GM12878 (cell line): ENCODE data around the gene NUP62. TPM values are rescaled to one million over a fixed set of nuclear protein-coding genes. Genes with fewer than 3 reads are reported as not detected.

Experiments
- ATAC-seq: fragments of 200-7000 bp; cut with Tn5 transposase; 3 replicates; pipeline ENCODE4 v1.9.1; 2020; ENCODE audit warnings: mild to moderate bottlenecking, moderate library complexity
- BruUV-seq: library from RNA; stranded (reverse); fragments of 400-500 nt; replicated peaks from 2 replicates; lab custom pipeline; 2021; lab: Mats Ljungman, UMichigan
- CTCF ChIA-PET: fragments of 300-600 bp; sonication (Branson Sonifier 250); formaldehyde crosslinking; extraction: SDS; loops from one replicate; lab custom pipeline; 2021; ENCODE audit warnings: inconsistent platforms; lab: Yijun Ruan, JAX
- POLR2A ChIA-PET: fragments of 350-600 bp; formaldehyde crosslinking; extraction: SDS; loops from one replicate; lab custom pipeline; 2021; ENCODE audit warnings: inconsistent platforms; lab: Charles Lee
- RAD21 ChIA-PET: fragments of 300-600 bp; sonication (Branson Sonifier 250); formaldehyde crosslinking; loops from one replicate; lab custom pipeline; 2023; ENCODE audit warnings: antibody characterized with exemption; ENCODE audit not compliant: unreplicated experiment; lab: Charles Lee
- SMC1A ChIA-PET: fragments of 300-600 bp; sonication (Branson Sonifier 250); formaldehyde crosslinking; loops from one replicate; lab custom pipeline; 2023; ENCODE audit not compliant: unreplicated experiment, uncharacterized antibody; lab: Charles Lee
- DNase-seq: peaks from one replicate; pipeline ENCODE4 v3.0.0-alpha.2; 2011; ENCODE audit warnings: low read depth, low spot score
- FAIRE-seq: peaks from 3 replicates; lab custom pipeline; 2011; peaks lifted over from hg19 to GRCh38; lab: Jason Lieb, UNC
- H2AFZ ChIP-seq: 2 replicates; pipeline ENCODE4 v1.6.0; 2011; ENCODE audit warnings: low read depth, low read length, control low read depth; ENCODE audit not compliant: control insufficient read depth
- H3K27ac ChIP-seq: 2 replicates; pipeline ENCODE4 v1.5.1; 2011; ENCODE audit warnings: control low read depth; ENCODE audit not compliant: control insufficient read depth, insufficient read depth
- H3K27me3 ChIP-seq, 2 experiments: replicated peaks in 1 of 2; 2 replicates each; pipeline versions ENCODE4 v1.6.0 to v1.6.1; 2011; ENCODE audit warnings: low read length in 1 of 2; ENCODE audit not compliant: control insufficient read depth in 2 of 2, insufficient read depth in 2 of 2
- H3K36me3 ChIP-seq, 2 experiments: 2 replicates each; pipeline ENCODE4 v1.5.1; 2011; ENCODE audit warnings: low read length in 1 of 2; ENCODE audit not compliant: control insufficient read depth in 2 of 2, insufficient read depth in 2 of 2
- H3K4me1 ChIP-seq: 2 replicates; pipeline ENCODE4 v1.6.1; 2011; ENCODE audit warnings: mild to moderate bottlenecking, low read length, moderate library complexity, mixed read lengths; ENCODE audit not compliant: control insufficient read depth, insufficient read depth
- H3K4me2 ChIP-seq: 2 replicates; pipeline ENCODE4 v1.6.0; 2011; ENCODE audit warnings: control low read depth; ENCODE audit not compliant: control insufficient read depth, insufficient read depth
- H3K4me3 ChIP-seq: fragments of 200-600 bp; sonication (generic); 2 replicates; pipeline ENCODE4 v1.5.1; 2016
- H3K79me2 ChIP-seq: 2 replicates; pipeline ENCODE4 v1.6.0; 2011; ENCODE audit warnings: low read length; ENCODE audit not compliant: control insufficient read depth, insufficient read depth
- H3K9ac ChIP-seq: 2 replicates; pipeline ENCODE4 v1.8.0; 2011; ENCODE audit warnings: low read length, control low read depth, mixed read lengths; ENCODE audit not compliant: control insufficient read depth, insufficient read depth
- H3K9me3 ChIP-seq: replicated peaks from 3 replicates; pipeline ENCODE4 v1.5.1; 2011; ENCODE audit warnings: mild to moderate bottlenecking, low read length; ENCODE audit not compliant: control insufficient read depth, insufficient read depth
- H4K20me1 ChIP-seq: 2 replicates; pipeline ENCODE4 v1.6.0; 2011; ENCODE audit not compliant: control insufficient read depth, insufficient read depth
- CEBPB ChIP-seq, 2 experiments: fragments of 150-350 bp in 1 of 2; IDR thresholded peaks; 2 replicates each; pipeline ENCODE4 v1.6.1; 2012 to 2014; ENCODE audit warnings: low read depth in 2 of 2, low read length in 2 of 2, borderline replicate concordance in 1 of 2, inconsistent platforms in 1 of 2
- CHD1 ChIP-seq: IDR thresholded peaks from 2 replicates; pipeline ENCODE4 v1.6.1; 2012; ENCODE audit warnings: low read depth, low read length, improper control_type of control experiment
- CREM ChIP-seq: IDR thresholded peaks from 2 replicates; pipeline ENCODE4 v1.6.1; 2014; ENCODE audit warnings: antibody characterized with exemption, low read depth
- EED ChIP-seq: sonication (generic); IDR thresholded peaks from 2 replicates; pipeline ENCODE4 v1.6.1; 2016; ENCODE audit warnings: antibody characterized with exemption, low read depth
- EGR1 ChIP-seq, 2 experiments: IDR thresholded peaks; 1 replicate in 1 of 2; 2 replicates in 1 of 2; pipeline ENCODE4 v1.6.1; 2011 to 2012; ENCODE audit warnings: low read depth in 2 of 2, low read length in 2 of 2, borderline replicate concordance in 1 of 2, mild to moderate bottlenecking in 1 of 2, moderate library complexity in 1 of 2
- EP300 ChIP-seq, 2 experiments: fragments of 150-350 bp in 1 of 2; IDR thresholded peaks; 2 replicates each; pipeline ENCODE4 v1.6.1; 2011 to 2012; ENCODE audit warnings: low read depth in 2 of 2, low read length in 2 of 2, borderline replicate concordance in 1 of 2, improper control_type of control experiment in 1 of 2, inconsistent platforms in 1 of 2; ENCODE audit not compliant: control insufficient read depth in 1 of 2
- ETV6 ChIP-seq, 2 experiments: fragments of 450-650 bp in 1 of 2; IDR thresholded peaks in 1 of 2; conservative IDR thresholded peaks in 1 of 2; 2 replicates each; pipeline ENCODE4 v1.6.1; 2014; ENCODE audit warnings: antibody characterized with exemption in 1 of 2, borderline replicate concordance in 1 of 2, low read depth in 1 of 2, mild to moderate bottlenecking in 1 of 2, moderate library complexity in 1 of 2
- FOS ChIP-seq: IDR thresholded peaks from 3 replicates; pipeline ENCODE4 v1.6.1; 2011; ENCODE audit warnings: borderline replicate concordance; ENCODE audit not compliant: insufficient read length; ENCODE audit errors: extremely low read depth
- FOXK2 ChIP-seq: fragments of 450-650 bp; IDR thresholded peaks from 2 replicates; pipeline ENCODE4 v1.6.1; 2017; ENCODE audit warnings: mild to moderate bottlenecking, moderate library complexity
- HCFC1 ChIP-seq: fragments of 150-350 bp; IDR thresholded peaks from 2 replicates; pipeline ENCODE4 v1.6.1; 2014; ENCODE audit warnings: low read length
- HDAC2 ChIP-seq: fragments of 200-600 bp; sonication (generic); IDR thresholded peaks from 2 replicates; pipeline ENCODE4 v1.6.1; 2017
- PAX5 ChIP-seq: IDR thresholded peaks from 2 replicates; pipeline ENCODE4 v1.6.1; 2011; ENCODE audit warnings: low read depth, low read length, borderline replicate concordance
- PAX8 ChIP-seq: fragments of 450-650 bp; IDR thresholded peaks from 2 replicates; pipeline ENCODE4 v1.6.1; 2017; ENCODE audit warnings: mild to moderate bottlenecking, moderate library complexity
- POLR2A ChIP-seq: IDR thresholded peaks from 2 replicates; pipeline ENCODE4 v1.6.1; 2011; ENCODE audit warnings: low read depth, mild to moderate bottlenecking, low read length
- POLR2AphosphoS2 ChIP-seq: IDR thresholded peaks from 2 replicates; pipeline ENCODE4 v1.6.1; 2011; ENCODE audit warnings: low read depth, mild to moderate bottlenecking, low read length, improper control_type of control experiment, moderate library complexity
- POLR2AphosphoS5 ChIP-seq: IDR thresholded peaks from 2 replicates; pipeline ENCODE4 v1.6.1; 2011; ENCODE audit warnings: mild to moderate bottlenecking, low read length, inconsistent platforms
- RB1 ChIP-seq: fragments of 450-650 bp; formaldehyde crosslinking; IDR thresholded peaks from 2 replicates; pipeline ENCODE4 v1.6.1; 2017; ENCODE audit warnings: mild to moderate bottlenecking, borderline replicate concordance
- YBX1 ChIP-seq: fragments of 450-650 bp; IDR thresholded peaks from 2 replicates; pipeline ENCODE4 v1.6.1; 2016; ENCODE audit warnings: antibody characterized with exemption
- WGBS: methylation state at CpG from one replicate; pipeline ENCODE4 v1.1.6; 2016; ENCODE audit warnings: low lambda C conversion rate; ENCODE audit not compliant: insufficient replicate concordance, insufficient coverage; ENCODE audit errors: missing lambda C conversion rate; 5-methylcytosine and 5-hydroxymethylcytosine counted together
- in situ Hi-C: fragments of 300-500 bp; cut with MboI; formaldehyde crosslinking; loops from 9 replicates; pipeline ENCODE4 v1.14.3; 2018; ENCODE audit warnings: mixed read lengths
- intact Hi-C: fragments of 100-400 bp; cut with micrococcal nuclease; formaldehyde crosslinking; loops from one replicate; pipeline ENCODE4 v1.14.2; 2022; ENCODE audit not compliant: unreplicated experiment
- polyA plus RNA-seq, 11 experiments: library from polyadenylated mRNA; depleted of rRNA in 4 of 11; unstranded in 6 of 11; stranded (reverse) in 5 of 11; fragments of >200 nt; fragmentation: Nextera tagmentation in 4 of 11; fragmentation: Illumina TruSeq in 1 of 11; extraction: Ambion mirVana in 4 of 11; extraction: Trizol in 1 of 11; gene quantifications; 1 replicate in 1 of 11; 2 replicates in 10 of 11; pipeline versions ENCODE4 v1.2.1 to v1.2.3, GENCODE V29; 2011 to 2016; ENCODE audit warnings: inconsistent platforms in 2 of 11, missing spikeins in 2 of 11, low read depth in 1 of 11
- total RNA-seq, 4 experiments: library from RNA; depleted of rRNA in 3 of 4; stranded (reverse); fragments of >200 nt in 3 of 4; fragmentation: Illumina TruSeq in 1 of 4; extraction: Trizol in 1 of 4; gene quantifications; 2 replicates each; pipeline versions ENCODE4 v1.2.1 to v1.2.3, GENCODE V29; 2013 to 2021
- TF ChIP-seq, protein P1 (sequence below): fragments of 450-650 bp; IDR thresholded peaks from 2 replicates; pipeline ENCODE4 v1.6.1; 2016; ENCODE audit warnings: mild to moderate bottlenecking

Gene NUP62
- total and polyA plus RNA-seq, 10 of the 15 experiments (the other 5 are each of a cell fraction or from before 2014, with no cell fraction given), result 19.5 to 110 (median 66.9) TPM

DNA sequence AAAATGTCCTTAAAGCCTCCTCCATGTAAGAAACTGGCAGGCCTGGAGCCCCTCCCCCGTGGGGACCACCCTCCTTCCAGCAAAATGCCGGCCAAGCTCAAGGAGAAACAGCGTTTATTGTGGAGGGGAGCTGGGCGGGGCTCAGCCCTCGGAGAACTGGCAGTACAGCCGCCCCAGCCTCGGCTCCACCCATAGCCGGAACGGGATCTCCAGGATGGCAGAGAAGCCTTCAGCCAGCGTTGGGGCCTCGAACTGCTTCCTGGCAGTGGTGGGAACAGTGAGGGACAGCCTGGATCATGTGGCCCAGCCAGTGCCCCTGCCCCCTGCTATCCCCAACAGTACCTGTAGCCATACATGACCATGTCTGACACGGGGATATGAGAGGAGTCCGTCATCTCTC, 68.2 kb downstream of the NUP62 start:
- no peak for FAIRE-seq
- Histone ChIP-seq H4K20me1 (no peaks in the 10 kb centered on the region), H3K27me3 (no peaks in the 10 kb centered on the region), H3K9me3 (no peaks in the 10 kb centered on the region), H3K9ac (no peak overlapping the region), H3K36me3 (peaks cover 9 to 32% of the 10 kb centered on the region in 2 experiments), H3K4me1 (peaks cover under 1% of the 10 kb centered on the region; the same call in 1 of the 2 replicates), H3K79me2 (peaks cover 9% of the 10 kb centered on the region), H2AFZ (no peak overlapping the region), H3K4me3 (no peak overlapping the region), H3K4me2 (no peak overlapping the region), H3K27ac (no peak overlapping the region)
- intact Hi-C loops, result no loop called here
- ATAC-seq, result no peak
- in situ Hi-C loops, result no loop called here
- TF ChIP-seq CREM, result no peak
- TF ChIP-seq EP300 (IDR thresholded peaks at IDR 0.05; ENCODE audit: borderline replicate concordance in 1 of 2, control insufficient read depth in 1 of 2, low read depth in 2 of 2, low read length in 2 of 2), result no peak
- TF ChIP-seq CEBPB (IDR thresholded peaks at IDR 0.05; ENCODE audit: borderline replicate concordance in 1 of 2, low read depth in 2 of 2, low read length in 2 of 2), result no peak
- TF ChIP-seq ETV6 (conservative IDR thresholded peaks at IDR 0.05 in 1 of 2, IDR thresholded peaks at IDR 0.05 in 1 of 2; ENCODE audit: borderline replicate concordance in 1 of 2, low read depth in 1 of 2), result no peak
- TF ChIP-seq CHD1, result no peak
- TF ChIP-seq HCFC1, result no peak
- no peak for DNase-seq
- ChIA-PET CTCF (interaction anchor here (0.6 kb wide), 1 partner anchor 57 kb away, joined by 3 read pairs; no protein-coding TSS in a partner anchor), SMC1A (no interaction called here), POLR2A (no interaction called here), RAD21 (no interaction called here)
- BruUV-seq, result no TSS peak
- WGBS, result 96% methylated on average over 11 of the region's 13 CpGs

DNA sequence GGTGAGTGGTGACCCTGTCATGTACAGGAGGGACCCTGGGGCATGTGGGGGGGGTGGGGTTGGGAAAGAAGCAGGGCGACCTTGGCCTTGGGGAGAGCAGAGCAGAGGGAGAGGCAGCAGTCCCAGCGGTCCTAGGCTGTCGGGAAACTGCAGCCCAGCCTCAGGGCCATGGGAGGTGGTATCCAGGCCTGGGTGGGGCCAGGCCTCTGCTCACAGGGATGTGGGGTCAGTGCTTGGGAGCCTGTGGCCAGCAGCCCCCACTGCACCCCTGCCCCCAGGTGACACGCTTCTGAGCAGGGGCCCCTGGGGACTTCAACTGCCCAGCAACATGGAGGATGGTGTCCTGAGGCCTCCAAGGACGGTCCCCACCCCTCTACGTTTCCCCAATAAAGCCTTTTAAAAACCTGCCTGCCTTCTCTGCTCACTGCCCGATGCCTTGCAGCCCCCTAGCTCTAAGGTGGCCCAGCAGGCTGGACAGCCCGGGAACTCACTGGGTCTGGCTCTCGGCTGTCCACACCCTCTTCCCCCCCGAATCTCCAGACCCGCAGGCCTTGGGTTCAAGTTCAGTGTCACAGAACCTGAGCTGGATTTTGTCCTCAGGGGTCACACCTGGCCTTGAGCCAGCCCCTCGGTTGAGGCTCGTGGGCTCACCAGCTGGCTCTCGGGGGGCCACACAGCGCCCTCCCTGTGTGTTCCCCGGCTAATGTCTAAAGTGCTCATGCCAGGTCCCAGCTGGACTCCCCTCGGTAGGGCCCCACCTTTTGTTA, 68.8 kb downstream of the NUP62 start:
- ChIA-PET RAD21 (no interaction called here), POLR2A (no interaction called here), CTCF (no interaction called here), SMC1A (no interaction called here)
- intact Hi-C loops, result no loop called here
- Histone ChIP-seq H3K27me3 (no peaks in the 10 kb centered on the region), H4K20me1 (no peaks in the 10 kb centered on the region), H3K9me3 (no peaks in the 10 kb centered on the region), H3K27ac (no peak overlapping the region), H2AFZ (no peak overlapping the region), H3K4me1 (no peaks in the 10 kb centered on the region), H3K4me3 (no peak overlapping the region), H3K36me3 (peaks cover 9 to 32% of the 10 kb centered on the region in 2 experiments), H3K4me2 (no peak overlapping the region), H3K9ac (no peak overlapping the region), H3K79me2 (peaks cover 3% of the 10 kb centered on the region)
- ATAC-seq, result no peak
- in situ Hi-C loops, result no loop called here
- DNase-seq, result no peak
- 74% methylated on average over 17 of the region's 17 CpGs for WGBS
- BruUV-seq, result no TSS peak
- no peak for FAIRE-seq
- TF ChIP-seq FOXK2 (no peak), PAX8 (no peak), HDAC2 (no peak), RB1 (no peak), EGR1 (IDR thresholded peaks at IDR 0.05; ENCODE audit: borderline replicate concordance in 1 of 2, low read depth in 2 of 2, low read length in 2 of 2) (no peak), PAX5 (no peak), YBX1 (no peak), POLR2AphosphoS5 (peak; percentile 58), EED (no peak), FOS (no peak), POLR2AphosphoS2 (0 out of 2 replicates have a peak, but pooled peaks have one; percentile 22), POLR2A (peak; percentile 51; the same call in 1 of the 2 replicates)
- TF ChIP-seq, protein P1, sequence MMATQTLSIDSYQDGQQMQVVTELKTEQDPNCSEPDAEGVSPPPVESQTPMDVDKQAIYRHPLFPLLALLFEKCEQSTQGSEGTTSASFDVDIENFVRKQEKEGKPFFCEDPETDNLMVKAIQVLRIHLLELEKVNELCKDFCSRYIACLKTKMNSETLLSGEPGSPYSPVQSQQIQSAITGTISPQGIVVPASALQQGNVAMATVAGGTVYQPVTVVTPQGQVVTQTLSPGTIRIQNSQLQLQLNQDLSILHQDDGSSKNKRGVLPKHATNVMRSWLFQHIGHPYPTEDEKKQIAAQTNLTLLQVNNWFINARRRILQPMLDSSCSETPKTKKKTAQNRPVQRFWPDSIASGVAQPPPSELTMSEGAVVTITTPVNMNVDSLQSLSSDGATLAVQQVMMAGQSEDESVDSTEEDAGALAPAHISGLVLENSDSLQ, result no peak
